Ascending aorta (tissue), 2 donors: ENCODE measurements around the gene CTTNBP2NL. TPM values are rescaled to one million over a fixed set of nuclear protein-coding genes. Genes with fewer than 3 reads are reported as not detected.
"Not testable (repeated sequence)": the region's sequence is repeated elsewhere in the genome, so short reads cannot be mapped to it uniquely, and the experiment has no call there.

Source experiments
- DNase-seq, 2 donors: peaks; one replicate each; pipeline ENCODE4 v3.0.0-alpha.2; 2019; ENCODE audit warnings: low spot score in 2 of 2
- H3K27ac ChIP-seq, 2 donors: fragments of 200-600 bp; sonication (generic); one replicate each; pipeline ENCODE4 v1.5.1; 2016 to 2017; ENCODE audit warnings: mild to moderate bottlenecking in 1 of 2
- H3K27me3 ChIP-seq: fragments of 200-600 bp; sonication (generic); one replicate; pipeline ENCODE4 v1.5.1; 2017
- H3K36me3 ChIP-seq, 2 donors: fragments of 200-600 bp; sonication (generic); one replicate each; pipeline ENCODE4 v1.5.1; 2016
- H3K4me1 ChIP-seq, 2 donors: fragments of 200-600 bp; sonication (generic); one replicate each; pipeline ENCODE4 v1.5.1; 2016 to 2017; ENCODE audit warnings: mild to moderate bottlenecking in 1 of 2
- H3K4me3 ChIP-seq, 2 donors: fragments of 200-600 bp; sonication (generic); one replicate each; pipeline ENCODE4 v1.5.1; 2016 to 2017; ENCODE audit warnings: mild to moderate bottlenecking in 1 of 2
- H3K9me3 ChIP-seq, 2 donors: fragments of 200-600 bp; sonication (generic); one replicate each; pipeline ENCODE4 v1.5.1; 2016
- CTCF ChIP-seq, 3 experiments: fragments of 200-600 bp in 2 of 3; fragments of 450-650 bp in 1 of 3; sonication (generic) in 2 of 3; IDR thresholded peaks; one replicate each; pipeline ENCODE4 v1.5.1; 2016 to 2019; ENCODE audit warnings: antibody characterized with exemption in 3 of 3, mild to moderate bottlenecking in 1 of 3, moderate library complexity in 1 of 3
- intact Hi-C: fragments of 100-400 bp; cut with DNase I; formaldehyde crosslinking; loops from one replicate; pipeline ENCODE4 v1.15.1; 2023
- total RNA-seq: library from RNA; depleted of rRNA; stranded (reverse); fragments of >200 nt; gene quantifications from one replicate; pipeline ENCODE4 v1.1.0, GENCODE V29; 2016

The CTTNBP2NL gene
- total RNA-seq, 1 donor from 2014 or later, result 13.0 TPM

GRCh38 chr1:112470966-112471365, 75.0 kb downstream of the CTTNBP2NL start:
- H3K4me1 ChIP-seq, result peaks cover 5 to 7% of the 10 kb centered on the region in 2 donors
- no peaks in the 10 kb centered on the region for H3K27me3 ChIP-seq
- no peak overlapping the region for H3K4me3 ChIP-seq
- no peaks in the 10 kb centered on the region for H3K9me3 ChIP-seq
- DNase-seq, result no peak
- H3K36me3 ChIP-seq, result no peaks in the 10 kb centered on the region
- intact Hi-C loops, result no loop called here
- H3K27ac ChIP-seq, result no peak overlapping the region
- no peak for TF ChIP-seq CTCF (IDR thresholded peaks at IDR 0.05)

- H3K4me1 ChIP-seq, result no peaks in the 10 kb centered on the region
- H3K27me3 ChIP-seq, result no peaks in the 10 kb centered on the region
- no peak for DNase-seq
- no peak overlapping the region for H3K4me3 ChIP-seq
- intact Hi-C loops, result no loop called here
- no peak overlapping the region for H3K27ac ChIP-seq
- H3K36me3 ChIP-seq, result peaks cover 0 to 5% of the 10 kb centered on the region in 2 donors
- no peak for TF ChIP-seq CTCF (IDR thresholded peaks at IDR 0.05)
- H3K9me3 ChIP-seq, result peaks cover 0 to 6% of the 10 kb centered on the region in 2 donors
Measured at GRCh38 chr1:112472142-112472541, 76.1 kb downstream of the CTTNBP2NL start.

- TF ChIP-seq CTCF (IDR thresholded peaks at IDR 0.05), result no peak
- H3K9me3 ChIP-seq, result peaks cover 3 to 24% of the 10 kb centered on the region in 2 donors
- H3K27me3 ChIP-seq, result no peaks in the 10 kb centered on the region
- peaks cover 0 to 5% of the 10 kb centered on the region in 2 donors for H3K36me3 ChIP-seq
- H3K4me1 ChIP-seq, result no peaks in the 10 kb centered on the region
- intact Hi-C loops, result no loop called here
- no peak overlapping the region for H3K27ac ChIP-seq
- no peak for DNase-seq
- H3K4me3 ChIP-seq, result no peak overlapping the region
Measured at GRCh38 chr1:112477550-112477949, 81.5 kb downstream of the CTTNBP2NL start.

- no peak for DNase-seq
- Histone ChIP-seq H3K36me3 (peaks cover 0 to 5% of the 10 kb centered on the region in 2 donors), H3K4me1 (no peaks in the 10 kb centered on the region), H3K27ac (no peak overlapping the region), H3K27me3 (no peaks in the 10 kb centered on the region), H3K4me3 (no peak overlapping the region), H3K9me3 (peaks cover 3 to 24% of the 10 kb centered on the region in 2 donors)
- TF ChIP-seq CTCF (IDR thresholded peaks at IDR 0.05), result no peak
- intact Hi-C loops, result no loop called here
Measured at GRCh38 chr1:112478314-112478713, 82.3 kb downstream of the CTTNBP2NL start.

- intact Hi-C loops, H3K9me3 ChIP-seq, H3K27me3 ChIP-seq, H3K4me3 ChIP-seq, DNase-seq, H3K4me1 ChIP-seq, H3K36me3 ChIP-seq, H3K27ac ChIP-seq: not testable (repeated sequence)
Measured at GRCh38 chr1:112486063-112486462, 90.0 kb downstream of the CTTNBP2NL start.

GRCh38 chr1:112487686-112488085, 91.7 kb downstream of the CTTNBP2NL start:
- H3K36me3 ChIP-seq, H3K27me3 ChIP-seq, intact Hi-C loops, H3K4me1 ChIP-seq, H3K9me3 ChIP-seq, H3K27ac ChIP-seq, H3K4me3 ChIP-seq, DNase-seq: not testable (repeated sequence)

GRCh38 chr1:112488141-112488540, 92.1 kb downstream of the CTTNBP2NL start:
- DNase-seq, result no peak
- Histone ChIP-seq H3K4me3 (no peak overlapping the region), H3K4me1 (no peaks in the 10 kb centered on the region), H3K27me3 (no peaks in the 10 kb centered on the region), H3K36me3 (no peaks in the 10 kb centered on the region), H3K27ac (no peak overlapping the region), H3K9me3 (no peaks in the 10 kb centered on the region)
- intact Hi-C loops, result no loop called here
- no peak for TF ChIP-seq CTCF (IDR thresholded peaks at IDR 0.05)
